Measurements from ENCODE around the gene DPP6. TPM values are rescaled to one million over a fixed set of nuclear protein-coding genes. Genes with fewer than 3 reads are reported as not detected.

DPP6 gene
- total and polyA plus RNA-seq, 2 donors (not counting 1 experiment from before 2014, with no cell fraction given) = not detected

DNA sequence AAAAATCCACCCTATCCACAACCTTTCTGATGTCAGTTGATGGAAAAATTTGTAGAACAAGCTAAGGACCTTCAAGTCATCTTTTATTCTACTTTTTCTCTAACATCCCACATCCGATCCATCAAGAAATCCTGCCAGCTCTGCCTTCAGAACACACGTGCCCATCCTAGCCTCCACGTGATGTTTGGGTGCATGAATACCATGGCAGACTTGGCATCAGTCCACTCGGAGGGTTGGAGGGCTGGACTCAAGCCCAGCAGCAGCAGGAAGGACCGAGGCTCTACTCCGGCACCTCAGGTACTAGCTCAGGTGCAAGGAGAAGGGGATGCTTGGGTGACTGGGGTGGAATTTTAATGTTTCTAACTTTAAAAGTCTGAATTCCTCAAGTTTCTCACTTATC is 428.6 kb downstream of the DPP6 start:
- TF ChIP-seq, protein P1, sequence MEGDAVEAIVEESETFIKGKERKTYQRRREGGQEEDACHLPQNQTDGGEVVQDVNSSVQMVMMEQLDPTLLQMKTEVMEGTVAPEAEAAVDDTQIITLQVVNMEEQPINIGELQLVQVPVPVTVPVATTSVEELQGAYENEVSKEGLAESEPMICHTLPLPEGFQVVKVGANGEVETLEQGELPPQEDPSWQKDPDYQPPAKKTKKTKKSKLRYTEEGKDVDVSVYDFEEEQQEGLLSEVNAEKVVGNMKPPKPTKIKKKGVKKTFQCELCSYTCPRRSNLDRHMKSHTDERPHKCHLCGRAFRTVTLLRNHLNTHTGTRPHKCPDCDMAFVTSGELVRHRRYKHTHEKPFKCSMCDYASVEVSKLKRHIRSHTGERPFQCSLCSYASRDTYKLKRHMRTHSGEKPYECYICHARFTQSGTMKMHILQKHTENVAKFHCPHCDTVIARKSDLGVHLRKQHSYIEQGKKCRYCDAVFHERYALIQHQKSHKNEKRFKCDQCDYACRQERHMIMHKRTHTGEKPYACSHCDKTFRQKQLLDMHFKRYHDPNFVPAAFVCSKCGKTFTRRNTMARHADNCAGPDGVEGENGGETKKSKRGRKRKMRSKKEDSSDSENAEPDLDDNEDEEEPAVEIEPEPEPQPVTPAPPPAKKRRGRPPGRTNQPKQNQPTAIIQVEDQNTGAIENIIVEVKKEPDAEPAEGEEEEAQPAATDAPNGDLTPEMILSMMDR (IDR thresholded peaks at IDR 0.05) = no peak
- no peak for TF ChIP-seq EZH2 (IDR thresholded peaks at IDR 0.05; ENCODE audit: borderline replicate concordance, insufficient read depth, low read depth, low read length, poor library complexity, severe bottlenecking)
- H3K27me3 ChIP-seq (replicated peaks in 1 of 4; ENCODE audit: control extremely low read depth in 1 of 4, control insufficient read depth in 3 of 4, insufficient read depth in 4 of 4, low read length in 3 of 4) = no peaks in the 10 kb centered on the region
- H3K9ac ChIP-seq (ENCODE audit: low read length) = no peak overlapping the region
- CTCF ChIA-PET = no interaction called here
- no peaks in the 10 kb centered on the region for H3K79me2 ChIP-seq (ENCODE audit: control insufficient read depth, insufficient read depth, low read length)
- Mint-ChIP-seq H3K4me3 (no peak overlapping the region), H3K27me3 (no peaks in the 10 kb centered on the region), H3K4me1 (no peaks in the 10 kb centered on the region), H3K9me3 (ENCODE audit: insufficient read depth) (no peaks in the 10 kb centered on the region), H3K27ac (no peak overlapping the region)
- POLR2A ChIA-PET = no interaction called here
- H3K4me3 ChIP-seq (ENCODE audit: control extremely low read depth in 1 of 5, extremely low read depth in 1 of 5, insufficient read depth in 1 of 5, low read depth in 2 of 5, low read length in 4 of 5) = no peak overlapping the region
- H4K20me1 ChIP-seq (ENCODE audit: control insufficient read depth, insufficient read depth, low read length, poor library complexity, severe bottlenecking) = no peaks in the 10 kb centered on the region
- intact Hi-C loops (cut with micrococcal nuclease) = no loop called here
- peaks cover 0 to 10% (median 0%) of the 10 kb centered on the region in 3 donors for H3K9me3 ChIP-seq (ENCODE audit: control extremely low read depth in 1 of 3, control insufficient read depth in 2 of 3, insufficient read depth in 1 of 3, low read length in 2 of 3)
- H2AFZ ChIP-seq (ENCODE audit: insufficient read depth, low read depth, low read length, poor library complexity, severe bottlenecking) = no peak overlapping the region
- H3K36me3 ChIP-seq (replicated peaks in 1 of 2; ENCODE audit: control extremely low read depth in 1 of 2, control insufficient read depth in 1 of 2, extremely low read depth in 1 of 2, insufficient read depth in 2 of 2, low read length in 1 of 2) = no peaks in the 10 kb centered on the region
- WGBS (ENCODE audit: insufficient coverage) = 100% methylated on average over 4 of the region's 6 CpGs
- ATAC-seq (ENCODE audit: low read depth) (no peak), DNase-seq (no peak)
- H3K27ac ChIP-seq (ENCODE audit: low read length in 2 of 2) = no peak overlapping the region
- no peaks in the 10 kb centered on the region for H3K4me1 ChIP-seq (ENCODE audit: control insufficient read depth in 2 of 2, insufficient read depth in 2 of 2, low read length in 2 of 2)
- H3K4me2 ChIP-seq (replicated peaks; ENCODE audit: low read depth, low read length, poor library complexity, severe bottlenecking) = no peak overlapping the region

- Histone ChIP-seq H3K4me1 (ENCODE audit: control insufficient read depth in 2 of 2, insufficient read depth in 2 of 2, low read length in 2 of 2) (no peaks in the 10 kb centered on the region), H3K27me3 (replicated peaks in 1 of 4; ENCODE audit: control extremely low read depth in 1 of 4, control insufficient read depth in 3 of 4, insufficient read depth in 4 of 4, low read length in 3 of 4) (no peaks in the 10 kb centered on the region), H3K9ac (ENCODE audit: low read length) (no peak overlapping the region), H3K79me2 (ENCODE audit: control insufficient read depth, insufficient read depth, low read length) (no peaks in the 10 kb centered on the region), H2AFZ (ENCODE audit: insufficient read depth, low read depth, low read length, poor library complexity, severe bottlenecking) (no peak overlapping the region), H3K36me3 (replicated peaks in 1 of 2; ENCODE audit: control extremely low read depth in 1 of 2, control insufficient read depth in 1 of 2, extremely low read depth in 1 of 2, insufficient read depth in 2 of 2, low read length in 1 of 2) (no peaks in the 10 kb centered on the region), H3K27ac (ENCODE audit: low read length in 2 of 2) (no peak overlapping the region), H3K9me3 (ENCODE audit: control extremely low read depth in 1 of 3, control insufficient read depth in 2 of 3, insufficient read depth in 1 of 3, low read length in 2 of 3) (peaks cover 0 to 16% (median 0%) of the 10 kb centered on the region in 3 donors), H4K20me1 (ENCODE audit: control insufficient read depth, insufficient read depth, low read length, poor library complexity, severe bottlenecking) (no peaks in the 10 kb centered on the region), H3K4me3 (ENCODE audit: control extremely low read depth in 1 of 5, extremely low read depth in 1 of 5, insufficient read depth in 1 of 5, low read depth in 2 of 5, low read length in 4 of 5) (no peak overlapping the region), H3K4me2 (replicated peaks; ENCODE audit: low read depth, low read length, poor library complexity, severe bottlenecking) (no peak overlapping the region)
- Mint-ChIP-seq H3K4me3 (no peak overlapping the region), H3K27ac (no peak overlapping the region), H3K27me3 (no peaks in the 10 kb centered on the region), H3K4me1 (no peaks in the 10 kb centered on the region), H3K9me3 (ENCODE audit: insufficient read depth) (no peaks in the 10 kb centered on the region)
- ChIA-PET POLR2A (no interaction called here), CTCF (no interaction called here)
- intact Hi-C loops (cut with micrococcal nuclease) = no loop called here
- TF ChIP-seq EZH2 (IDR thresholded peaks at IDR 0.05; ENCODE audit: borderline replicate concordance, insufficient read depth, low read depth, low read length, poor library complexity, severe bottlenecking) = no peak
- TF ChIP-seq, protein P1 (IDR thresholded peaks at IDR 0.05) = no peak
- DNase-seq (no peak), ATAC-seq (ENCODE audit: low read depth) (no peak)
- WGBS (ENCODE audit: insufficient coverage) = 92% methylated on average over 9 of the region's 11 CpGs
These were observed 430.7 kb downstream of the DPP6 start for GRCh38 chr7:154482863-154483262.

Data from B cell (primary cell).